Measurements from ENCODE around the gene GABARAP.
A peak's percentile ranks its signal among the peaks of the same experiment; 100 is the strongest.

The GABARAP gene

DNA sequence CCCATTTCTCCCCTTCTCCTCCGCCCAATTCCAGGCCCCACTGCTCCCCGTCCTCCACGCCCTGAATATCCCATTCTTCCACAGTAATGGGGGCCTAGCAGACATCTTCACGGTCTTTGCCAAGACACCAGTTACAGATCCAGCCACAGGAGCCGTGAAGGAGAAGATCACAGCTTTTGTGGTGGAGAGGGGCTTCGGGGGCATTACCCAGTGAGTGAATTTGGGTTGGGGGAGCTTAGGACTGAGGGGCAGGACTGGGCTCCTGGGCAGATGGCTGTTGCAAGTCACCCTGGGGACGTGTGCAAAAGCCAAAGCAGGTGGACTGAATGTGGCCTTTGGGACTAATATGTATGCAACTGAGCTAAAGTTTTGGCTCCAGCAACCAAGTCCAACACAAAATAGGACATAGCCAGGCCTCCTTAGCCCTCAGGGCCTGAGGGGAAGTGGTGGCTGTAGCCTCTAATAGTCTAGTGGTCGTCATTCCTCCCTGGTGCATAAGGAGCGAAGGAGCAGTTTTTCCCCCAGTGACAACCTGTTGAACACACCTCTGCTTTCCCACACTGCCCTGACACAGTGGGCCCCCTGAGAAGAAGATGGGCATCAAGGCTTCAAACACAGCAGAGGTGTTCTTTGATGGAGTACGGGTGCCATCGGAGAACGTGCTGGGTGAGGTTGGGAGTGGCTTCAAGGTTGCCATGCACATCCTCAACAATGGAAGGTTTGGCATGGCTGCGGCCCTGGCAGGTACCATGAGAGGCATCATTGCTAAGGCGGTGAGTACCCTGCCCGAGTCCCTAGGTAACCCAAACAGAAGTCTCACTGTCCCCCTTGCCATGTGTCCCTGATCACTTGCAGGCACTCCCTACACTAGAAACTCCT lies 19.9 kb downstream of the GABARAP start:
- DNase-seq (ENCODE audit: low spot score) = no peak

DNA sequence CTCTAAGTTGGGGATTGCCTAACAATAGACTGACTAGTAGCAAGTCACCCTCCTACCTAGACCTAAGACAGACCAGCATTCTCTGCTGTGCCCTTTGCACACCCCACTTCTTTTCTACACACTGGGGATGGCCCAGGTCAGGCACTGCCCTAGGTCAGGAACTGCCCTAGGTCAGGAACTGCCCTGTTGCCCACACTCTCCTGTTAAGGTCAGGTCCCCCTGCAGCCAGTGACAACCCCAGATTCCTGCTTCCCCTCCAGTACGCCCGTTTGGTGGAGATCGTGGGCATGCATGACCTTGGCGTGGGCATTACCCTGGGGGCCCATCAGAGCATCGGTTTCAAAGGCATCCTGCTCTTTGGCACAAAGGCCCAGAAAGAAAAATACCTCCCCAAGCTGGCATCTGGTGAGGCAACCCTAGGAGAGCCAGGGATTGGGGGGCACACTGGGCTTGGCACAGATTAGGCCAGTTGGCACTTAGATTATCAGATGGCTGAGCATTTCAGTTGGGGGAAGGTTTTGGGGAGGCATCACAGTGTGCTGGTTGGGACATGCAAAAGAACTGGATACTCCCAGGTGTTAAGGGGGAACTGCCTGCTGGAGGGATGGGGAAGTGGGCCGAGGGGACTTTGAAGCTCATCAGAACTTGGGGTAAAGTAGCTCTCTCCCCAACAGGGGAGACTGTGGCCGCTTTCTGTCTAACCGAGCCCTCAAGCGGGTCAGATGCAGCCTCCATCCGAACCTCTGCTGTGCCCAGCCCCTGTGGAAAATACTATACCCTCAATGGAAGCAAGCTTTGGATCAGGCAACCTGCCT lies 20.8 kb downstream of the GABARAP start:
- DNase-seq (ENCODE audit: low spot score) = no peak

DNA sequence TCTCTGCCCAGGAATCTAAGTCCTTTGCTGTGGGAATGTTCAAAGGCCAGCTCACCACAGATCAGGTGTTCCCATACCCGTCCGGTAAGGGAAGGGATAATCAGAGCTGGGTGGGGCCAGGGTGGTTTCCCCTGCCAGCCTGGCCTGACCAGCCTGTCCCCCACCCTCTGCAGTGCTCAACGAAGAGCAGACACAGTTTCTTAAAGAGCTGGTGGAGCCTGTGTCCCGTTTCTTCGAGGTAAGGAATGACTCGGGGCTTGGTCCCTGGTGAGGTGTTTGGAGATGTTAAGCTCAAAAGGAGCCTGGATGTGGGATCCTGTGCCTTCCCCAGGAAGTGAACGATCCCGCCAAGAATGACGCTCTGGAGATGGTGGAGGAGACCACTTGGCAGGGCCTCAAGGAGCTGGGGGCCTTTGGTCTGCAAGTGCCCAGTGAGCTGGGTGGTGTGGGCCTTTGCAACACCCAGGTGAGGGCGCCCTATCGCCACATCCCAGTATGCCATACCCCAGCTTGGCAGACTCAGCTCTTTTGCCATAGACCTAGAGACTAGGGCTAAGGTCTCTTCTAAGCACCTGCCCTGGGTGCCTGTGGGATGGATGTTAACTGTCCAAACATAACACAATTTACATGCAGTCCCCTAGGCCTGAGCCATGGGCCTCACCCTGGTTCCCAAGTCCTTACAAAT lies 21.5 kb downstream of the GABARAP start:
- DNase-seq (ENCODE audit: low spot score) = peak; percentile 67

DNA sequence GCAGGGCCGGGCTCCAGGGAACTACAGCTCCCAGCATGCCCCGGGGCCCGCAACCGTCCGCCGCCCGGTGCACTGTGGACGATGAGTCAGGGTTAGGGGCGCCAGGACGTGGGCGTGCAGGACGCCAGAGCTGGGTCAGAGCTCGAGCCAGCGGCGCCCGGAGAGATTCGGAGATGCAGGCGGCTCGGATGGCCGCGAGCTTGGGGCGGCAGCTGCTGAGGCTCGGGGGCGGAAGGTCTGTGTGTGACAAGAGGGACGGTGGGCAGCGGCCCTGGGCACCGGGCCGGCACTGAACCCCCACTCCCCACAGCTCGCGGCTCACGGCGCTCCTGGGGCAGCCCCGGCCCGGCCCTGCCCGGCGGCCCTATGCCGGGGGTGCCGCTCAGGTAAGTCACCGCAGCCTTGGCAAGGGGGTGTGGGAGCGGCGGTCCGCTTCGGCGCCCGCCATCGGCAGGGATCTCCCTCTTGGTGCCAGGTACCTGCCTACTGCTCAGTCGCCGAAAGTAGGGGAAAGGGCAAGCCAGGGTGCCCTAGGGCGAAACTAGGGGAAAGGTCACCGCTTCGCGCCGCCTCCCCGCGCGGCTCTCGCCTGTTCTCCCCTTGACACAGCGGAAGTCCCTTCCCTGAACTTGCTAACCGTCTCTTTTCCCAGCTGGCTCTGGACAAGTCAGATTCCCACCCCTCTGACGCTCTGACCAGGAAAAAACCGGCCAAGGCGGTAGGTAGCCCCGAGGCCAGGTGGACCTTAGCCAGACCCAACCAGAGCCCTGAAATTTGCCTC lies 22.2 kb downstream of the GABARAP start, which contains the start of the genes ACADVL and DLG4:
Gene ACADVL, plus strand, starts transcription at position 127 of the 781 bp plus-strand sequence. Its CDS starts 47 bp downstream, at position 174.
Gene DLG4, minus strand, starts transcription at position 25 of the 781 bp plus-strand sequence.
- DNase-seq (ENCODE audit: low spot score) = peak; percentile 85

DNA sequence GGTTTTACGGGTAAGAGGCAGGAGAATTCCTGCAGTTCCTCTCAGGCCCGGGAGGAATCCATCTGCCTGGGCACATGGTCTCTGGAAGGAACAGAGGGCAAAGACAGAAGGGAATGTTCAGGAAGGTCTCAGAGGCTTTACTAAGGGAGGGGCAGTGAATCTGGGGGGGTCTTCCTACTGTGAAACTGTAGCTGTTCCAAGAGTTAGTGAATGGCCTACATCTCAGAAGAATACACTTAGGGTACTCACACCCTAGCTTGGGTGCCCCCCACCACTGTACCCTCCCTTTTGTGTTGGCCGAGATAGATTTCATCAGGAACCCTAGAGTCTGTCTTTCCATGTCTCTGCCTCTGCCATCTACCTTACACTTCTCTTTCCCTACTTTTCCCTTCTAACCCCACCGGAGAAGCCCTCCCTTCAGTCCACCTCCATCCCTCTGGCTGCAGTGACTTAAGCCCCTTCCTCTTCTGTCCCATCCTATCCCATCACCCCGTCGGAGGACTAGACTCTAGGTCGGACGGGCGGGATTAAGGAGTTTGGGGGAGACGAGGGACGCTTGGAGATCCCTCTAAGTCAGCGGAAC lies 22.9 kb downstream of the GABARAP start:
- DNase-seq (ENCODE audit: low spot score) = no peak

DNA sequence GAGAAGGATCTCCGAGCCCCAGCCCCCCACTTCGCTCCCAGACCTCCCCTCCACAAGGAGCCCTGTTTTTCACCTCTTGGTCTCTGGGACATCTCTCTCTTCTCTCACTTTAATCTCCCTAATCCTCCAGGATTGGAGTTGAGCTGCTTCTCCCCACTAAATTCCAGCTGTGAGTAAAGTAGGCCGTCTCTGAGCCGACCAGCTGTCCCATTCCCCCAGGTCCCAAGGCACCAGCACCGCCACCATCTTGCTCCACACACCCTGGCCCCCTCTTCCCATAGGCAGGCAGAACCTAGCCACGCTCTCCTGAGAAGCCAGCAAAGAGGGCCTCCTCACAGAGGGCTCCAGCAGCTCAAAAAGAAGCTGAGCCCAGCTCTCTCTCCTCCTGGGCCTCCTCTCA lies 23.5 kb downstream of the GABARAP start:
- DNase-seq (ENCODE audit: low spot score) = no peak

DNA sequence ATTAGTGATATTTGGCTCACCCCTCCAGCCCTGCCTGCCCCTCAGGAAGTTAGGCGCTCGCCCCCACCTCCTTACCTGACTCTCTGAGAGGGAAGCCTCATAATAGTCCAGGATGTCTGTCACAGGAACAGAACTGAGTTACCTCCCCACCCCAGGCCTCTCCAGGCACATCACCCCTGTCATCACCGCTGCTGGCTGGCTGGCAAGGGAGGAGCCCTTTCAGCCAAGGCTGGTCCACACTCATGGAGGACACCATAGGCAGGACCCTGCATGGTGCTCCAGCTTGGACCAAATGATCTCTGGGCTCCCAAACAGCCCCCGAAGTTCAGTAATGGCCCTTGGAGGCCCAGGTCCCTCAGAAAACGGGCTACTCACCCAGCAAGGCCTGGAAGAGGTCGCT lies 24.1 kb downstream of the GABARAP start:
- DNase-seq (ENCODE audit: low spot score) = no peak

DNA sequence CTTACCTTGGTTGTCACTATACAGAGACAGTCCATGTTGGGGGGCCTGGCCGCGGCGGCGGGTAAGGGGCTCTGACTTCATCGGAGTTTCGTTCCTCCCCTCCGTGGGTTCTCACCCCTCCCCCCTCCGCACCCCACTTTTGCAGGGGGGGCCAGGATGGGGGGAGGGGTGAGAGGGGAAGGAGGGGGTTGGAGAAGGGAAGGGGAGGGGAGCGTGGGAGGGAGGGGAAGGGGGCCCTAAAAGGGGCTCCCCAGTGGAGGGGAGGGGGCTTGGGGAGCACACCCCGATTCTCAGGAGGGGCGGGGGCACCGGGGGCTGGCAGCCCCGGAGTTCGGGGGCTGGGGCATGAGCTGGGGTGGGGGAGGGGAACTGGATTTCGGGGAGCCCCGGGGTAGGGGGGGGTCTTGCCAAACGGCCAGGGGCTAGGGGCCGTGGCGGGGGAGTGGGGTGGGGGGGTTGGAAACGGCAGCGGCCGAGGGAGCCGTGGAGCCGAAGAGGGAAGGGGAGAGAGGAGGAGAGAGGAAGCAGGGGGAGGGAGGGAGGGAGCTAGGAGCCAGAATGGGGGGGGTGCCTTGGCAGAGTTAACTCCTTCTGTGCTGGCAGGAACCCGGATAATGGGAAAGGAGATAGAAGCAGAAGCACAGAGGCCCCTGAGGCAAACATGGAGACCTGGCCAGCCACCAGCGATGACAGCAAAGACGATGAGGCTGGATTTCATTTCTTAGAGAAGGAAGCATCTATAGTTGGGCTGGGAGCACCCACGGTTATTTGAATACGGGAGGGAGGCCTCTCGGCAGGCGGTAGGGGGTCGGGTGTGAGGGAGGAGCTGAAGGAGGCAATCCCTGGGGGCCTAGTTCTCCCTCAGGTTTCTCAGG lies 24.9 kb downstream of the GABARAP start:
- no peak for DNase-seq (ENCODE audit: low spot score)

DNA sequence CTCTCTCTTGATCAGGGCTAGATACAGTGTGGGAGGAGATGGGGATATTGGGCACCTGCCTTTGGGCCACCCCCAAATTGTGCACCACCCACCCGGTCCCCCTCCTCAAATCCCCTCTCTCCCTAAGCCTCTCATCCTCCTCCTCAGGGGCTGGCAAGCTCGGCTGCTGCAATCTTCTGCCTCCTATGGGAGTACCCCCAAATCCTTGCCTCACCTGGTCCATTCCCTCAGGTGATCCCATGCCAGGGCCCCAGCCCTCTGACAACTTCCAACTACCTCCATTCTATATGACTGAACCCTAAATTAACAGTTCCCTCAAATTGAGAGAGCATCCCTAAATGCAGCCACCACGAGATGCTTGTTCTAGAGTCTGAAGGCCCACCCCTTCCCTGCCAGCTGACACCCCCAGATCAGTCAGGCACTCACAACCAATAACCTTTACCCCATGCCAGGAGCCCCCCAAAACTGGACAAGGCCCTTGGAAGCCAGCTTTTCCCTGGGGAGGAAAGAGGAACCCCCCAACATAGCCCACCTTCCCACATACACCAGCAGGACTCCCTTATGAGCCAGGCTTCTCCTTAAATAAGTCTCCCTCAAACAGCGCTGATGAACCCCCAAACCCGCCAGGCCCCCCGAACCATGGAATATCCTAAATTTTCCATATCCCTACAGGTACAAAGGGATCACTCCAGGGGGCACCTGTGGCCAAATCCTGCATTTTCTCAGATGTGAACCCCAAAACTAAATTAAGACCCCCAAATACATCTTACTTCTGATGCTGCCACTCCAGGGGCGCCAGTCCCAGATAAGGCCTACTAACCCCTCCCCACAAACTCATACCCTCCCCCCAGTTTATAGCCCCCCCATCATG lies 25.8 kb downstream of the GABARAP start:
- DNase-seq (ENCODE audit: low spot score) = no peak

DNA sequence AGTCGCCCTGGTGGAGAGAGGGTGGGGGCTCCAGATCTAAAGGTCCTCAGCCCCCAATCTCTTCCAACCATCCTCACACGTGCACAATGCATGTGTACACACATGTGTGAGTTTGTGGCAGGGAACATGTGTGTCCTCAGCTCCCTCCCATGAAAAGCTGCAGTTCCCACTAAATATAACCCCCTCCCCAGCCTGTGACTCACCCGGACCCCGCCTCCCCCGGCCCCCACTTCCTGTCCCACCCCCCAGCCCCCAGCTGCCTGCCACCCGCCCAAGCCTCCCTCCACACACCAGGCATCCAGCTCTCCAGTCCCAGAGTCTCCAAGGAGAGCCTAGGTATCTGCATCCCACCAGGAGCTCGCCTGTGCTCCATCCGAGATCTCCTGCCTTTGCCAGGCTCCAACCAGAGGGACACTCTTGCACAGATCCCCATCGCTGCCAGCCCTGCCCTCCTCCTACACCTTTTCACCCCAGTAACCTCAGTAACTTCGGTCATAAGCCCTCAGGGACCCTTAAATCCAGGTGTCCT lies 26.5 kb downstream of the GABARAP start:
- DNase-seq (ENCODE audit: low spot score) = no peak

DNA sequence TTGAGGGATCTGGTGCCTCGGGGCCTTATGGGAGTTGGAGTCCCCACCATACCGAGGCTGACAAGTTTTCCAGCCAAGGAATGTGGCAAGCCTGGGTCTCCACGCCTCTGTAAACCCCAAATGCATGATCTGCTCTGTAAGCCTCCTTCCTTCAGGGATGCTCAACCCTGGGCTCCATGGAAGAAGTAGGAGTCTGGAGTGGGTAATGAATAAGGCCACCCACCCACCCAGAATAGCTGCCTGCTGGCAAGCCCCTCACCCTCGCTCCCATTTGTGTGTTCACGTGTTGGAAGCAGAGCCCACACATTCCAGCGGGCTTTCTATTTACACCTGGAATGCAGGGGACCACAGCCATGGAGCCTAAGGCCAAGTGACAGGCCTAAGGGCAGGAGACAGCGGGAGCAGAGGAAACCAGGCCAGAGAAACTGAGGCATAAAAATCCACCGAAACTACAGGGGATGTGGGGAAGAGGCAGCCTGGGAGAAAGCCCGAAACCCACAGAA lies 27.1 kb downstream of the GABARAP start:
- no peak for DNase-seq (ENCODE audit: low spot score)

DNA sequence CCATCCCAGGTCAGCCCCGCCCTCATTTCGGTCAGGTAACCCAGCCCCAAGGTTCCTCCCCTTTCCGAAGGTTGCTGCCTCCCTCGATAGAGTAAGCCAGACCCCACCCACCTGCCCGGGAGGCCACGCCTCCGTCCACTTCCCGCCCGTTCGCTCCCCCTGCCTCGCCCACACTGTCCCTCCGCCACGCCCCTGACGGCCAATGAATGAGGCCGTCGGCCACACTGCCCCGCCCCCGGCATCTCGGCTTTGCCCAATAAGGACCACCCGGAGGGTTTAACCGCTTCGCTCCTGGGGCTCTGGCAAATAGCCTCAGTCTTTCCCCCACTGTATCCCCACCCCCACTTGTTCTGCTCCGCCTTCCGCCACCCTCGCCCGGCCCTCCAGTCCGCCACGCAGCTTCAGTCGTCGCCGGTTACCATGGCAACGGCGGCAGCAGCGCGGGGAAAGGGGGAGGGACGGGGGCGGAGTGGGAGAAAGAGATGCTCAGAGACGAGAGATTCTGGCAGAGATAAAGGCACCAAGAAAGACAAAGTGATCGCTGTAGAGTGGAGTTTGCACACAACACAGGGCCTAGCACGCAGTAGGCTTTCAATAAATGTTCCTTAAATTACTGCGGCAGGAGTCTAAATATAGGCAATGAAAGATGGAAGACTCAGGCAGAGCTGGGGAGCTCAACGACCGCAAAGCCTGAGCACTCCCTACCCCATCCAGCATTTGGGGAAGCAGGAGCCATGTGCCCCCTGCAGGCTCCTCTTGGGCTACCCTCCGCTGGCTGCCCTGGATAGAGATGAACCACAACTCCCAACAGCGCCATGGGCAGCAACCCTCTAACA lies 27.7 kb downstream of the GABARAP start:
- peak; percentile 99 for DNase-seq (ENCODE audit: low spot score)

DNA sequence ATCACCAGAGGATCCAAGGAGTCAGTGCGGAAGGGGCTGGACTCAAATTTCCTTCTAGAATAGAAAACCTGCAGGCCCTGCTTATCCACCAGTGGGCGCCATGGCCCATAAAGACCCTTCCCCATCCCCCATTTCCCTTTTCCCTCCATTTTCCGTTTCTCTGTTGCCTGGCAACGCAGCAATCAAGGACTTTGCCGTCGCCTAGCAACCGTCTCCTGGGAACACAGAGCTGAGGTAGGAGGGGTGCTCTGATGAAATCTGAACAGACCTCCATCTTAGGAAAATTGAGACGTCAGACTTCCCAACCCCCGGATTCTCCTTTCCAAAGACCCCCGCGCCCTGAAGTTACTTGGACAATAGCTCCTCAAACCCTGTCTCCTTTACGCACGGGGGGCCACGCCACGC lies 28.4 kb downstream of the GABARAP start:
- DNase-seq (ENCODE audit: low spot score) = peak; percentile 50

DNA sequence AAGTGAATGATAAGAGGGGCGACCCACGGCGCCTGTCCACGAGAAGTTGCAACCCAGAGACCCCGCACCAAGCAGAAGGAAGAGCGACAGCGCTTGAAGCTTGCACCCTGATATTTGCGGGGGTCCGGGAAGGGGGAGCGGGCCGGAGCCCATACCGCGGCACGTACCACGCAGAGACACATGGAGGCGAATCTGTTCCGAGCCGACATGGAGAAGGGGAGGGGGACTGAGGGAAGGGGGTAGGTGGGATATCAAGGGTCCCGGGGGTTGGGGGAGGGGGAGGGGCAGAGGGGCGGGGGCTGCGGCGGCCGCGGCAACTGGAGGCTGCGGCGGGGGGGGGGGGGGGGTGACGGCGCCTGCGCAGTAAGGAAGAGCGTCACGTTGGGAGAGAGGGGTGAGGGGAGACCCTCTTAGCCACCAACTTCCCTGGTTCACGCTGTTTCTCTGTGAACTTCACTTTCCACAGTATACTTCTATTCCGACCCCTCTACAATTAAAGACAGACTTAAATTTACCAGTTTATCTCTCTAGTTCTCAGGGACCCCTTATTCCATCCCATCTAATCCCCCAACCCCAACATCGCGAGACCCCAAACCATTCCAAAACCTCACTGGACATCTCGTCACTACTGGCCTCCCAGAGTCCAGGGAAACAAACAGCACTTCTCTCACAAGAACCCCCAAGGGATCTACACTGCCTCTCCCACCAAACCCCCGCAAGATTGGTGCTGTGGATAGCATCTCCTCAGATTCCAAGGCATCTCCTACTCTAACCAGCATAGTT lies 30.6 kb downstream of the GABARAP start:
- no peak for DNase-seq (ENCODE audit: low spot score)

DNA sequence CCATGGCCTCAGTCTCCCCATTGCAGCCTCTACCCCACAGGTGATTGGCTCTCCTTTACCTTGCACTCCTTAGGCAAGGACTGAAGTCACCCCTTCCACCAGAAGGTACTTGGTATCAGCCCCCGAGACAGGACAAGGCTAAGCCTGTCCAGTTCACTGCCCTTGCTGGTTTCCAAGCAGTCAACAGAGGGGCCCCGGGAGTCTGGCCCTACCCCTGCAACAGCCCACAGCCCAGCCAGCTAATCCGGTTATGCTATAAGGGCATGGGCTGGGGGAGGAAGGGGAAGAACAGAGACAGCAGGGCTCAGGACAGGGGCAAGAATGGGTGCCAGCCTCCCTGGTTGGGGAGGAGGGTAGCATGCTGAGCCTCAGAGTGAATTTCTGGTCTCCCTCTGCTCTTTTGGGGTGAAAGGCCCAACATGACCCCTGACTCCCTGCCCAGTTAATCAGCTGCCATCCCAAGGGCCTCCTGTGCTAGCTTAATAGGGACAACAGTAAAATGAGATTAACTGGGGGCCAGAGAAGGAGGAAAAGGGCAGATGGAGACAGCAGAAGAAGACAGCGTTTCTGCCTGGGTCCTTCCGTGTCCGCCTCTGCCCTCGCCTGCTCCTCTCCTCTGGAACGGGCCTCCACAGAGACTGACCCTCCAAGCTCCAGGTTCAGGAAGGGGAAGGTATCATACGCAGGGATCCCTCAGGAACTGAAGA lies 33.3 kb downstream of the GABARAP start:
- no peak for DNase-seq (ENCODE audit: low spot score)

DNA sequence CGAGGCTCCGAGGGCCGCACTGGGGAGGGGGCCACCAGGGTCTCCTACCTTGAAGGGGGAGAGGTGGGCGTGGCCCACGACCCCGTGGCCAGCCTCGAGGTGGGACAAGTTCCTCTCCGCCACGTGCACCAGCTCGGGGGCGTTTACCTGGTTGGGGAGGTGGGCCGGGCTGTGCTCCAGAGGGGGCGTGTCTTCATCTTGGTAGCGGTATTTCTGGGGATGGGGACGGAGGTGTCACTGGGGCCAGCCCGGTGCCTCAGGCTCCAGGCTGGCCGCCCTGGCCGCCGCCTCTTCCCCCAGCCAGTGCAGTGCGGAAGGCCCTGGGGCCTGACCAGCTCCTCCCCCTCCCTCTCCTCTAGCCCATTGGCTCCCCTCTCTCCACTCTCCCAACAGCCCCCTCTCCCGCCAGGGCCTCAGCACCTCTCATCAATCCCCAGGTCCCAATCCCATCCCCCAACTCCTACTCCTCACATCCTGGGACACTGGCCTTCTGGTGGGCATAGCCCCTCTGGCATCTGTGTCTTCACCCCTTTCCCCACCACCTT lies 34.1 kb downstream of the GABARAP start:
- DNase-seq (ENCODE audit: low spot score) = no peak

Measured in activated CD4-positive, alpha-beta T cell treated with anti-CD3 and anti-CD28 coated beads, Interleukin-2, Interleukin-4, amounts not matched to agents 100 ng/mL and 50 ng/mL, durations not matched to agents 16 hours and 8 hours (primary cell).